GM23338 (cell line): ENCODE data around the gene EPSTI1. TPM values are rescaled to one million over a fixed set of nuclear protein-coding genes. Genes with fewer than 3 reads are reported as not detected.

Experiments
- ATAC-seq: fragments of 200-7000 bp; cut with Tn5 transposase; 3 replicates; pipeline ENCODE4 v1.9.1; 2020
- DNase-seq: peaks from one replicate; pipeline ENCODE4 v3.0.0-alpha.2; 2015; ENCODE audit warnings: low spot score
- H2AFZ ChIP-seq: fragments of 200-600 bp; sonication (generic); 2 replicates; pipeline ENCODE4 v1.8.0; 2016; ENCODE audit warnings: antibody characterized with exemption, mild to moderate bottlenecking, moderate library complexity
- H3F3A ChIP-seq: fragments of 200-600 bp; sonication (generic); replicated peaks from 2 replicates; pipeline ENCODE4 v1.8.0; 2017; ENCODE audit warnings: antibody characterized with exemption, mixed run types, low read depth
- H3K27ac ChIP-seq: fragments of 200-600 bp; sonication (generic); 2 replicates; pipeline ENCODE4 v1.6.1; 2016; ENCODE audit warnings: low read depth
- H3K27me3 ChIP-seq: fragments of 200-600 bp; sonication (generic); 2 replicates; pipeline ENCODE4 v1.8.0; 2016; ENCODE audit warnings: mild to moderate bottlenecking, mixed run types, moderate library complexity; ENCODE audit not compliant: insufficient read depth
- H3K36me3 ChIP-seq: fragments of 200-600 bp; sonication (generic); 2 replicates; pipeline ENCODE4 v1.8.0; 2016; ENCODE audit warnings: mild to moderate bottlenecking; ENCODE audit not compliant: insufficient read depth
- H3K4me1 ChIP-seq: fragments of 200-600 bp; sonication (generic); 2 replicates; pipeline ENCODE4 v1.8.0; 2016; ENCODE audit warnings: mild to moderate bottlenecking, moderate library complexity; ENCODE audit not compliant: insufficient read depth
- H3K4me2 ChIP-seq: fragments of 200-600 bp; sonication (generic); 2 replicates; pipeline ENCODE4 v1.7.1; 2017; ENCODE audit warnings: mixed run types
- H3K4me3 ChIP-seq: fragments of 200-600 bp; sonication (generic); 2 replicates; pipeline ENCODE4 v1.6.1; 2016; ENCODE audit warnings: mixed run types
- H3K79me2 ChIP-seq: fragments of 200-600 bp; sonication (generic); replicated peaks from 2 replicates; pipeline ENCODE4 v1.8.0; 2017; ENCODE audit warnings: mild to moderate bottlenecking; ENCODE audit not compliant: insufficient read depth
- H3K9me2 ChIP-seq: fragments of 200-600 bp; sonication (generic); 2 replicates; pipeline ENCODE4 v1.8.0; 2017; ENCODE audit not compliant: insufficient read depth
- H4K20me1 ChIP-seq: fragments of 200-600 bp; sonication (generic); replicated peaks from 2 replicates; pipeline ENCODE4 v1.8.0; 2017; ENCODE audit warnings: mild to moderate bottlenecking; ENCODE audit not compliant: insufficient read depth
- H3K27ac Mint-ChIP-seq: 2 replicates; pipeline ENCODE4 v1.8.0; 2020; ENCODE audit warnings: inconsistent platforms, mild to moderate bottlenecking, moderate library complexity, mixed read lengths
- H3K27me3 Mint-ChIP-seq: 3 replicates; pipeline ENCODE4 v1.8.0; 2022; ENCODE audit warnings: low read depth, mild to moderate bottlenecking, moderate library complexity, mixed read lengths, inconsistent platforms; ENCODE audit not compliant: insufficient read depth, poor library complexity
- H3K36me3 Mint-ChIP-seq: 3 replicates; pipeline ENCODE4 v1.8.0; 2021; ENCODE audit warnings: low read depth, mild to moderate bottlenecking, inconsistent platforms, moderate library complexity, mixed read lengths
- H3K4me1 Mint-ChIP-seq: 3 replicates; pipeline ENCODE4 v1.8.0; 2020; ENCODE audit warnings: mild to moderate bottlenecking, inconsistent platforms, mixed read lengths
- H3K4me3 Mint-ChIP-seq: 3 replicates; pipeline ENCODE4 v1.8.0; 2021; ENCODE audit warnings: moderate library complexity, mild to moderate bottlenecking, inconsistent platforms, mixed read lengths
- H3K9me3 Mint-ChIP-seq: 3 replicates; pipeline ENCODE4 v1.8.0; 2020; ENCODE audit warnings: moderate library complexity, mild to moderate bottlenecking, inconsistent platforms, mixed read lengths
- CREB1 ChIP-seq: fragments of 250-450 bp; sonication (Bioruptor Pico); IDR thresholded peaks from 2 replicates; pipeline ENCODE4 v1.5.0; 2020; ENCODE audit warnings: low read depth, mild to moderate bottlenecking, moderate library complexity
- EZH2 ChIP-seq: fragments of 200-600 bp; sonication (generic); IDR thresholded peaks from one replicate; pipeline ENCODE4 v1.8.0; 2017; ENCODE audit warnings: antibody characterized with exemption, mild to moderate bottlenecking, low read depth; ENCODE audit not compliant: unreplicated experiment
- EZH2phosphoT487 ChIP-seq: fragments of 200-600 bp; sonication (generic); IDR thresholded peaks from one replicate; pipeline ENCODE4 v1.8.1; 2018; ENCODE audit warnings: antibody characterized with exemption; ENCODE audit not compliant: unreplicated experiment
- JUNB ChIP-seq: IDR thresholded peaks from one replicate; pipeline ENCODE4 v1.6.1; 2016; ENCODE audit warnings: antibody characterized with exemption; ENCODE audit not compliant: unreplicated experiment
- NANOG ChIP-seq: IDR thresholded peaks from 2 replicates; pipeline ENCODE4 v1.6.1; 2016; ENCODE audit warnings: antibody characterized with exemption, borderline replicate concordance
- POLR2AphosphoS5 ChIP-seq: IDR thresholded peaks from 2 replicates; pipeline ENCODE4 v1.6.1; 2016; ENCODE audit warnings: antibody characterized with exemption, low read depth
- STAT1 ChIP-seq: IDR thresholded peaks from one replicate; pipeline ENCODE4 v1.6.1; 2016; ENCODE audit warnings: antibody characterized with exemption; ENCODE audit not compliant: unreplicated experiment
- ZNF114 ChIP-seq: fragments of 250-450 bp; sonication (Bioruptor Pico); IDR thresholded peaks from 2 replicates; pipeline ENCODE4 v1.5.0; 2020; ENCODE audit warnings: mild to moderate bottlenecking, moderate library complexity
- ZNF331 ChIP-seq: fragments of 250-450 bp; sonication (Bioruptor Pico); IDR thresholded peaks from 2 replicates; pipeline ENCODE4 v1.5.0; 2020; ENCODE audit warnings: low read depth, mild to moderate bottlenecking, moderate library complexity
- polyA plus RNA-seq: library from polyadenylated mRNA; unstranded; fragments of >200 nt; fragmentation: Nextera tagmentation; extraction: Ambion mirVana; gene quantifications from 2 replicates; pipeline ENCODE4 v1.2.1, GENCODE V29; 2016
- total RNA-seq: library from RNA; depleted of rRNA; stranded (reverse); fragments of >200 nt; shearing (Covaris generic); gene quantifications from 2 replicates; pipeline ENCODE4 v1.2.3, GENCODE V29; 2014
- TF ChIP-seq, protein P1 (sequence below): fragments of 250-450 bp; sonication (Bioruptor Pico); IDR thresholded peaks from 2 replicates; pipeline ENCODE4 v1.5.0; 2020; ENCODE audit warnings: mild to moderate bottlenecking, moderate library complexity
- TF ChIP-seq, protein P2 (sequence below), 2 experiments: fragments of 200-600 bp in 1 of 2; sonication (generic) in 1 of 2; conservative IDR thresholded peaks; 2 replicates each; pipeline versions ENCODE4 v1.5.1 to v1.6.1; 2016 to 2017; ENCODE audit warnings: antibody characterized with exemption in 2 of 2, low read depth in 2 of 2, mild to moderate bottlenecking in 2 of 2, moderate library complexity in 1 of 2
- TF ChIP-seq, protein P3 (sequence below): IDR thresholded peaks from one replicate; pipeline ENCODE4 v1.6.1; 2018; ENCODE audit warnings: antibody characterized with exemption; ENCODE audit not compliant: unreplicated experiment
- TF ChIP-seq, protein P4 (sequence below): IDR thresholded peaks from 2 replicates; pipeline ENCODE4 v1.6.1; 2016; ENCODE audit warnings: antibody characterized with exemption

Gene EPSTI1
- total and polyA plus RNA-seq, 2 experiments from 2014 or later: 0.10 to 0.68 TPM

DNA sequence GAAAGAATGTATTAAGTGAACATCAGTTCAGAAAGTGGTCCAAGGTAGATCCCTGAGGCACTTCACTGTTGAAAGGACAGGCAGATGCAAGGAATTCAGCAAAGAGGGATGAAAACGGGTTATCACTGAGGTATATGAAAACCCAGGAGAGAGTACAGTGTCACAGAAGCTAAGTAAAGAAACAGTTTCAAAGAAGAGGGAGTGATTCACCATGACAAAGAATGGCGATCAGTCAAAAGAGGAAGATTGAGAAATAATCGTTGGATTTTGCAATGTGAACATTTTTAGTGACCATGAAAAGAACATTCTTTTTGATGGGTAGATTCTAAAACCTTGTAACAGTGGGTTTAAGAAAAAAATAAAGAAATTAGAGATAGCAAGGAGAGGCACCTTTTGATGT, 99.3 kb downstream of the EPSTI1 start:
- Histone ChIP-seq H2AFZ (no peak overlapping the region), H4K20me1 (no peaks in the 10 kb centered on the region), H3K4me1 (0 out of 2 replicates have a peak, but pooled peaks cover 4% of the 10 kb centered on the region), H3K27me3 (no peaks in the 10 kb centered on the region), H3K4me2 (no peak overlapping the region), H3K9me2 (0 out of 2 replicates have a peak, but pooled peaks cover 5% of the 10 kb centered on the region), H3F3A (no peaks in the 10 kb centered on the region), H3K4me3 (no peak overlapping the region), H3K27ac (no peak overlapping the region), H3K36me3 (no peaks in the 10 kb centered on the region), H3K79me2 (no peaks in the 10 kb centered on the region)
- DNase-seq: no peak
- Mint-ChIP-seq H3K27ac (no peak overlapping the region), H3K36me3 (no peaks in the 10 kb centered on the region), H3K4me3 (no peak overlapping the region), H3K4me1 (peaks cover 7% of the 10 kb centered on the region), H3K27me3 (no peaks in the 10 kb centered on the region), H3K9me3 (no peaks in the 10 kb centered on the region)
- ATAC-seq: no peak
- TF ChIP-seq ZNF331 (CRISPR knock-in tag) (no peak), POLR2AphosphoS5 (no peak), CREB1 (CRISPR knock-in tag) (no peak), EZH2phosphoT487 (no peak), EZH2 (no peak), NANOG (no peak), STAT1 (no peak), JUNB (no peak), ZNF114 (CRISPR knock-in tag) (no peak)
- TF ChIP-seq, protein P1, sequence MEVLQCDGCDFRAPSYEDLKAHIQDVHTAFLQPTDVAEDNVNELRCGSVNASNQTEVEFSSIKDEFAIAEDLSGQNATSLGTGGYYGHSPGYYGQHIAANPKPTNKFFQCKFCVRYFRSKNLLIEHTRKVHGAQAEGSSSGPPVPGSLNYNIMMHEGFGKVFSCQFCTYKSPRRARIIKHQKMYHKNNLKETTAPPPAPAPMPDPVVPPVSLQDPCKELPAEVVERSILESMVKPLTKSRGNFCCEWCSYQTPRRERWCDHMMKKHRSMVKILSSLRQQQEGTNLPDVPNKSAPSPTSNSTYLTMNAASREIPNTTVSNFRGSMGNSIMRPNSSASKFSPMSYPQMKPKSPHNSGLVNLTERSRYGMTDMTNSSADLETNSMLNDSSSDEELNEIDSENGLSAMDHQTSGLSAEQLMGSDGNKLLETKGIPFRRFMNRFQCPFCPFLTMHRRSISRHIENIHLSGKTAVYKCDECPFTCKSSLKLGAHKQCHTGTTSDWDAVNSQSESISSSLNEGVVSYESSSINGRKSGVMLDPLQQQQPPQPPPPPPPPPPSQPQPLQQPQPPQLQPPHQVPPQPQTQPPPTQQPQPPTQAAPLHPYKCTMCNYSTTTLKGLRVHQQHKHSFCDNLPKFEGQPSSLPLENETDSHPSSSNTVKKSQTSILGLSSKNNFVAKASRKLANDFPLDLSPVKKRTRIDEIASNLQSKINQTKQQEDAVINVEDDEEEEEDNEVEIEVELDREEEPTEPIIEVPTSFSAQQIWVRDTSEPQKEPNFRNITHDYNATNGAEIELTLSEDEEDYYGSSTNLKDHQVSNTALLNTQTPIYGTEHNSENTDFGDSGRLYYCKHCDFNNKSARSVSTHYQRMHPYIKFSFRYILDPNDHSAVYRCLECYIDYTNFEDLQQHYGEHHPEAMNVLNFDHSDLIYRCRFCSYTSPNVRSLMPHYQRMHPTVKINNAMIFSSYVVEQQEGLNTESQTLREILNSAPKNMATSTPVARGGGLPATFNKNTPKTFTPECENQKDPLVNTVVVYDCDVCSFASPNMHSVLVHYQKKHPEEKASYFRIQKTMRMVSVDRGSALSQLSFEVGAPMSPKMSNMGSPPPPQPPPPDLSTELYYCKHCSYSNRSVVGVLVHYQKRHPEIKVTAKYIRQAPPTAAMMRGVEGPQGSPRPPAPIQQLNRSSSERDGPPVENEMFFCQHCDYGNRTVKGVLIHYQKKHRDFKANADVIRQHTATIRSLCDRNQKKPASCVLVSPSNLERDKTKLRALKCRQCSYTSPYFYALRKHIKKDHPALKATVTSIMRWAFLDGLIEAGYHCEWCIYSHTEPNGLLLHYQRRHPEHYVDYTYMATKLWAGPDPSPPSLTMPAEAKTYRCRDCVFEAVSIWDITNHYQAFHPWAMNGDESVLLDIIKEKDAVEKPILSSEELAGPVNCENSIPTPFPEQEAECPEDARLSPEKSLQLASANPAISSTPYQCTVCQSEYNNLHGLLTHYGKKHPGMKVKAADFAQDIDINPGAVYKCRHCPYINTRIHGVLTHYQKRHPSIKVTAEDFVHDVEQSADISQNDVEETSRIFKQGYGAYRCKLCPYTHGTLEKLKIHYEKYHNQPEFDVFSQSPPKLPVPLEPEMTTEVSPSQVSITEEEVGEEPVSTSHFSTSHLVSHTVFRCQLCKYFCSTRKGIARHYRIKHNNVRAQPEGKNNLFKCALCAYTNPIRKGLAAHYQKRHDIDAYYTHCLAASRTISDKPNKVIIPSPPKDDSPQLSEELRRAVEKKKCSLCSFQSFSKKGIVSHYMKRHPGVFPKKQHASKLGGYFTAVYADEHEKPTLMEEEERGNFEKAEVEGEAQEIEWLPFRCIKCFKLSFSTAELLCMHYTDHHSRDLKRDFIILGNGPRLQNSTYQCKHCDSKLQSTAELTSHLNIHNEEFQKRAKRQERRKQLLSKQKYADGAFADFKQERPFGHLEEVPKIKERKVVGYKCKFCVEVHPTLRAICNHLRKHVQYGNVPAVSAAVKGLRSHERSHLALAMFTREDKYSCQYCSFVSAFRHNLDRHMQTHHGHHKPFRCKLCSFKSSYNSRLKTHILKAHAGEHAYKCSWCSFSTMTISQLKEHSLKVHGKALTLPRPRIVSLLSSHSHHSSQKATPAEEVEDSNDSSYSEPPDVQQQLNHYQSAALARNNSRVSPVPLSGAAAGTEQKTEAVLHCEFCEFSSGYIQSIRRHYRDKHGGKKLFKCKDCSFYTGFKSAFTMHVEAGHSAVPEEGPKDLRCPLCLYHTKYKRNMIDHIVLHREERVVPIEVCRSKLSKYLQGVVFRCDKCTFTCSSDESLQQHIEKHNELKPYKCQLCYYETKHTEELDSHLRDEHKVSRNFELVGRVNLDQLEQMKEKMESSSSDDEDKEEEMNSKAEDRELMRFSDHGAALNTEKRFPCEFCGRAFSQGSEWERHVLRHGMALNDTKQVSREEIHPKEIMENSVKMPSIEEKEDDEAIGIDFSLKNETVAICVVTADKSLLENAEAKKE (CRISPR knock-in tag): no peak
- TF ChIP-seq, protein P2, sequence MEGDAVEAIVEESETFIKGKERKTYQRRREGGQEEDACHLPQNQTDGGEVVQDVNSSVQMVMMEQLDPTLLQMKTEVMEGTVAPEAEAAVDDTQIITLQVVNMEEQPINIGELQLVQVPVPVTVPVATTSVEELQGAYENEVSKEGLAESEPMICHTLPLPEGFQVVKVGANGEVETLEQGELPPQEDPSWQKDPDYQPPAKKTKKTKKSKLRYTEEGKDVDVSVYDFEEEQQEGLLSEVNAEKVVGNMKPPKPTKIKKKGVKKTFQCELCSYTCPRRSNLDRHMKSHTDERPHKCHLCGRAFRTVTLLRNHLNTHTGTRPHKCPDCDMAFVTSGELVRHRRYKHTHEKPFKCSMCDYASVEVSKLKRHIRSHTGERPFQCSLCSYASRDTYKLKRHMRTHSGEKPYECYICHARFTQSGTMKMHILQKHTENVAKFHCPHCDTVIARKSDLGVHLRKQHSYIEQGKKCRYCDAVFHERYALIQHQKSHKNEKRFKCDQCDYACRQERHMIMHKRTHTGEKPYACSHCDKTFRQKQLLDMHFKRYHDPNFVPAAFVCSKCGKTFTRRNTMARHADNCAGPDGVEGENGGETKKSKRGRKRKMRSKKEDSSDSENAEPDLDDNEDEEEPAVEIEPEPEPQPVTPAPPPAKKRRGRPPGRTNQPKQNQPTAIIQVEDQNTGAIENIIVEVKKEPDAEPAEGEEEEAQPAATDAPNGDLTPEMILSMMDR (conservative IDR thresholded peaks at IDR 0.05; ENCODE audit: low read depth in 2 of 2): no peak
- TF ChIP-seq, protein P3, sequence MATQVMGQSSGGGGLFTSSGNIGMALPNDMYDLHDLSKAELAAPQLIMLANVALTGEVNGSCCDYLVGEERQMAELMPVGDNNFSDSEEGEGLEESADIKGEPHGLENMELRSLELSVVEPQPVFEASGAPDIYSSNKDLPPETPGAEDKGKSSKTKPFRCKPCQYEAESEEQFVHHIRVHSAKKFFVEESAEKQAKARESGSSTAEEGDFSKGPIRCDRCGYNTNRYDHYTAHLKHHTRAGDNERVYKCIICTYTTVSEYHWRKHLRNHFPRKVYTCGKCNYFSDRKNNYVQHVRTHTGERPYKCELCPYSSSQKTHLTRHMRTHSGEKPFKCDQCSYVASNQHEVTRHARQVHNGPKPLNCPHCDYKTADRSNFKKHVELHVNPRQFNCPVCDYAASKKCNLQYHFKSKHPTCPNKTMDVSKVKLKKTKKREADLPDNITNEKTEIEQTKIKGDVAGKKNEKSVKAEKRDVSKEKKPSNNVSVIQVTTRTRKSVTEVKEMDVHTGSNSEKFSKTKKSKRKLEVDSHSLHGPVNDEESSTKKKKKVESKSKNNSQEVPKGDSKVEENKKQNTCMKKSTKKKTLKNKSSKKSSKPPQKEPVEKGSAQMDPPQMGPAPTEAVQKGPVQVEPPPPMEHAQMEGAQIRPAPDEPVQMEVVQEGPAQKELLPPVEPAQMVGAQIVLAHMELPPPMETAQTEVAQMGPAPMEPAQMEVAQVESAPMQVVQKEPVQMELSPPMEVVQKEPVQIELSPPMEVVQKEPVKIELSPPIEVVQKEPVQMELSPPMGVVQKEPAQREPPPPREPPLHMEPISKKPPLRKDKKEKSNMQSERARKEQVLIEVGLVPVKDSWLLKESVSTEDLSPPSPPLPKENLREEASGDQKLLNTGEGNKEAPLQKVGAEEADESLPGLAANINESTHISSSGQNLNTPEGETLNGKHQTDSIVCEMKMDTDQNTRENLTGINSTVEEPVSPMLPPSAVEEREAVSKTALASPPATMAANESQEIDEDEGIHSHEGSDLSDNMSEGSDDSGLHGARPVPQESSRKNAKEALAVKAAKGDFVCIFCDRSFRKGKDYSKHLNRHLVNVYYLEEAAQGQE: no peak
- TF ChIP-seq, protein P4, sequence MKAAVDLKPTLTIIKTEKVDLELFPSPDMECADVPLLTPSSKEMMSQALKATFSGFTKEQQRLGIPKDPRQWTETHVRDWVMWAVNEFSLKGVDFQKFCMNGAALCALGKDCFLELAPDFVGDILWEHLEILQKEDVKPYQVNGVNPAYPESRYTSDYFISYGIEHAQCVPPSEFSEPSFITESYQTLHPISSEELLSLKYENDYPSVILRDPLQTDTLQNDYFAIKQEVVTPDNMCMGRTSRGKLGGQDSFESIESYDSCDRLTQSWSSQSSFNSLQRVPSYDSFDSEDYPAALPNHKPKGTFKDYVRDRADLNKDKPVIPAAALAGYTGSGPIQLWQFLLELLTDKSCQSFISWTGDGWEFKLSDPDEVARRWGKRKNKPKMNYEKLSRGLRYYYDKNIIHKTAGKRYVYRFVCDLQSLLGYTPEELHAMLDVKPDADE: no peak
